HFF-Myc (cell line): ENCODE data around the gene NOB1.

Source experiments
- DNase-seq: peaks from one replicate; pipeline ENCODE4 v3.0.0-alpha.2; 2011; ENCODE audit warnings: low read depth; ENCODE audit errors: extremely low read depth
- H3K4me3 ChIP-seq: replicated peaks from 2 replicates; pipeline ENCODE4 v1.5.1; 2011; ENCODE audit warnings: low read depth, mild to moderate bottlenecking, control low read depth, low read length
- TF ChIP-seq, protein P1 (sequence below): IDR thresholded peaks from 2 replicates; pipeline ENCODE4 v1.5.1; 2012; ENCODE audit warnings: mild to moderate bottlenecking, low read depth, low read length, control low read depth; ENCODE audit errors: missing control alignments

The NOB1 gene

DNA sequence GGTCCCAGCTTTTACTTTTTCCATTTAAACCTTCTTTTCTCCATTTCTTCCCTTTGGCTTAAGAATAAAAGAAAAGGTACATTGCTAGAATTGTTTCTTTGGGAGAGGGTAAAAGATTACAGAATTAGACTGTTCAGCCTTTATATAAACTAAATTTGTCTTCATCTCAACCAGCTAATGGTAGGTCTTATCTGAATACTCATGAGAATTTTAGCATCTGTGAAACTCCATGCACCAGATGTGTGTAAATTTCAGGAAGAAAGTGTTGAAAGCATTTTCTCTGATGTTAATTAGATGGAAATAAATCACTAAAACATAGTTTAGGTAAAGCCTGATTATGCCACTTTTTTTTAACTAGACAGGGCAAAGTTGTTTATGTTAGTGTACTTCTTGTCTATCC is 53.3 kb downstream of the NOB1 start:
- H3K4me3 ChIP-seq = no peak overlapping the region
- TF ChIP-seq, protein P1, sequence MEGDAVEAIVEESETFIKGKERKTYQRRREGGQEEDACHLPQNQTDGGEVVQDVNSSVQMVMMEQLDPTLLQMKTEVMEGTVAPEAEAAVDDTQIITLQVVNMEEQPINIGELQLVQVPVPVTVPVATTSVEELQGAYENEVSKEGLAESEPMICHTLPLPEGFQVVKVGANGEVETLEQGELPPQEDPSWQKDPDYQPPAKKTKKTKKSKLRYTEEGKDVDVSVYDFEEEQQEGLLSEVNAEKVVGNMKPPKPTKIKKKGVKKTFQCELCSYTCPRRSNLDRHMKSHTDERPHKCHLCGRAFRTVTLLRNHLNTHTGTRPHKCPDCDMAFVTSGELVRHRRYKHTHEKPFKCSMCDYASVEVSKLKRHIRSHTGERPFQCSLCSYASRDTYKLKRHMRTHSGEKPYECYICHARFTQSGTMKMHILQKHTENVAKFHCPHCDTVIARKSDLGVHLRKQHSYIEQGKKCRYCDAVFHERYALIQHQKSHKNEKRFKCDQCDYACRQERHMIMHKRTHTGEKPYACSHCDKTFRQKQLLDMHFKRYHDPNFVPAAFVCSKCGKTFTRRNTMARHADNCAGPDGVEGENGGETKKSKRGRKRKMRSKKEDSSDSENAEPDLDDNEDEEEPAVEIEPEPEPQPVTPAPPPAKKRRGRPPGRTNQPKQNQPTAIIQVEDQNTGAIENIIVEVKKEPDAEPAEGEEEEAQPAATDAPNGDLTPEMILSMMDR = no peak
- no peak for DNase-seq

DNA sequence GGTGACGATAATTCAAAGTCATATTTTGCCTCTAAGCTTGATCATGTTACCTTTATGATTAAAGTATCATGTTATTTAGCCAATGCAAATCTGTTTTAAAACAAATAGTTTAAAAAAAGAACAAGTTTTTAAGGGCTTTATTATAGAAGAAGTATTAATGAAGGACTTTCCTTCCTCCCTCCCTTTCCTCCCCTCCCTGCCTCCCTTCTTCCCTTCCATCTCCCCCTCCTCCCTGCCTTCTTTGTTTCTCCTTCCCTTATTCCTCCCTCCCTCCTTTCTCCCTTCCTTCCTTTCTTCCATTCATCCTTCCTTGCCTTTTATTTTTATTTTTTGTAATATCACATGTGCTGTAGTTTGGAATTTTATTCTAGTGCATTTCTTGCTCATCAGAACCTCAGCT is 54.8 kb downstream of the NOB1 start:
- DNase-seq = no peak
- TF ChIP-seq, protein P1 = no peak
- H3K4me3 ChIP-seq = no peak overlapping the region

DNA sequence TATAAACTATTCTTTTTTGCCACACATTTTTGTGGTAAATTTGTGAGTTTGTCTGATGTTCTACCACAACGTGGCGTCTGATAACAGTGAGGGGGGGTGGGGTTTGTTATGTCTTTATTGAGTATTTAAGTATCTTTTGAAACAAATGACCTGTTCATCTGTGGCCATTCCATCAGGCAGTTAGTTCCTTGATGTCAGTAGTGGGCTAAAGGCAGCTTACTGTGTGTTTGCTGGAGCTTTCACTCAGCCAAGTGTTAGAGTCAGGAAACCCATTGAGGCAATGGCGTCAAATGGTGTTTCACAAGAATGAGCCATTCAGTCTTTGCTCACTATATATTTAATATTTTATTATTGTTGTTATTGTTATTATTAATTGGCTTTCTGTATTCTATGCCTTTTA is 56.3 kb downstream of the NOB1 start:
- DNase-seq = no peak
- no peak overlapping the region for H3K4me3 ChIP-seq
- TF ChIP-seq, protein P1 = no peak

- TF ChIP-seq, protein P1 = no peak
- no peak overlapping the region for H3K4me3 ChIP-seq
- DNase-seq = no peak
Measured at GRCh38 chr16:69693916-69694315, 60.8 kb downstream of the NOB1 start.

GRCh38 chr16:69691980-69692911 is 62.5 kb downstream of the NOB1 start:
- no peak overlapping the region for H3K4me3 ChIP-seq
- no peak for DNase-seq
- TF ChIP-seq, protein P1 = no peak
